ENCODE data around the gene ARL6IP4.

The ARL6IP4 gene

DNA sequence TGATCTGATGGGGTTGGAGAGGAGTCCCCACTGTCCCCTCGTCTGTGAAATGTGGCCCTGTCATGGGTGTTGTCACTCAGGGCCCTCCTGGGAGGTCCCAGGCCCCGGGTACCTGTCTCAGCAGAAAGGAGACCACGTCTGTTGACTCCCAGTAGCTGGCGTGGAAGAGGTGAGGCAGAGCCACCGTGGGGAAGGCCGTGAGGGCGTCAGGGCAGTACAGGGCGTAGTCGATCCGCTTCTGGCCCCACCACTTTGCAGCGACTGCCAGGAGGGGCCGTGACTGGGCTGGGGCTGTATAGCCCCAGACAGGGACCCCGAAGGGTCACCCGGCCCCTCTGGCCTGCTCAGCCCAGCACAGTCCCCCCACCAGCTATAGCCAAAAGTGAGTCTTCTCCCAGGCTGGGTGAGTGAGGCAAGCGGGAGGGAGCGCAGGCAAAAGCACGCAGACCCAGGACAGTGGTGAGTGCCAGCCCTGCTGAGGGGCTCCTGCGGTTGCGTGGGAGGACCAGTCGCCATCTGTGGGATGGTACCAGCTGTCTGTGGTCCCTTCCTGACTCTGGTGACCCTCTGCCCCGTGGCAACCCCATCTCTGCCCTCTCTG lies 8.2 kb downstream of the ARL6IP4 start:
- no peak for FAIRE-seq
- no peak for DNase-seq (ENCODE audit: extremely low spot score, insufficient read length, low read depth)

- DNase-seq (ENCODE audit: extremely low spot score, insufficient read length, low read depth) = no peak
- FAIRE-seq = no peak
Measured at GRCh38 chr12:122989225-122989839, 8.9 kb downstream of the ARL6IP4 start.

GRCh38 chr12:122989874-122990419 lies 9.5 kb downstream of the ARL6IP4 start:
- no peak for DNase-seq (ENCODE audit: extremely low spot score, insufficient read length, low read depth)
- no peak for FAIRE-seq

DNA sequence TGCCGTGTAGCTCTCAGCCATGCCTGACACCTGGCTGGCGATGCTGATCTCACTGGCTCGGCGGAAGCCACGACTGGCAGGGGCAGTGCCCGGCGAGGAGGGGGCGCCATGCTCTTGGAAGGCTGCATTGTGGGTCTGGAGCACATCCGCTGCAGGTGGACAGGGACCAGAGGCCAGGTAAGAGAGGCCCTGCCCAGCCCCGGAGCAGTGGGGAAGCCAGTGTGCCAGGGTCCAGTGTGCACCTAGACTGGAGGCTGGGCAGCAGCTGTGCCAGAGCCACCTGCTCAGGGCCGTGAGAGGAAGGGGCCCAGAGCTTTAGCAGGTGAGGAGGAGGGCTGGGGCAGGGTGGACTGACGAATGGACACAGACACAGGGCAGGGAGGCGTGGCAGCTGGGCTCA lies 10.1 kb downstream of the ARL6IP4 start:
- no peak for FAIRE-seq
- no peak for DNase-seq (ENCODE audit: extremely low spot score, insufficient read length, low read depth)

DNA sequence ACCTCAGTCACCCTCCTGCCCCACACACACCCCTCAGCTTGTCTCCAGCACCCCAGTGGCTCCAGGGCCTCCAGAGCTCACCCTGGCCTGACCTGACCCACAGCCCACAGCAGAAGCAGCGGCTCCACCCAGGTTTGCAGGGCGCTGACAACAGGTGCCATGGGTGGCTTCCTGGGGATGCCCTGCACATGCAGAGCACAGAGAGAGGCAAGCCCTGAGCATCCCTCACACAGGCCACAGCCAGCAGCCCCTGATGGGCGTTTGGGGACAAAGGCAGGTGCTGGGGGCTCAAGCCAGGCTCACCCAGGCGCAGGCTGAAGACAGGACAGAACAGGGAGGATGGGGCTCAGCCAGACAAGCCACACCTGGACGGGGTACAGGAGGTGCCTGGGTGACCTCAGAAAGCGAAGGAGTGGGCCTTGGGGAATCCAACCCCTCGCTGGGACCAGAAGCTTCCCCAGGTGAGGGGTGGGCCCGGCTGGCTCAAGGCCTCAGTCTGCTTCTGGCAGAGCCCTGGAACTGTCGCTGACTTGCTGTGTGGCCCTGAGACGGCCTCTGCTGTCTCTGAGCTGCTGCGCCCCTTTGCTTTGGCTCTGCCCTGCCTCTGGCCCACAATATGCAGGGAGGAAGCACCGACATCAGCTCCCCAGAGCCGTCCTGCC lies 10.6 kb downstream of the ARL6IP4 start:
- DNase-seq (ENCODE audit: extremely low spot score, insufficient read length, low read depth) = no peak
- FAIRE-seq = no peak

DNA sequence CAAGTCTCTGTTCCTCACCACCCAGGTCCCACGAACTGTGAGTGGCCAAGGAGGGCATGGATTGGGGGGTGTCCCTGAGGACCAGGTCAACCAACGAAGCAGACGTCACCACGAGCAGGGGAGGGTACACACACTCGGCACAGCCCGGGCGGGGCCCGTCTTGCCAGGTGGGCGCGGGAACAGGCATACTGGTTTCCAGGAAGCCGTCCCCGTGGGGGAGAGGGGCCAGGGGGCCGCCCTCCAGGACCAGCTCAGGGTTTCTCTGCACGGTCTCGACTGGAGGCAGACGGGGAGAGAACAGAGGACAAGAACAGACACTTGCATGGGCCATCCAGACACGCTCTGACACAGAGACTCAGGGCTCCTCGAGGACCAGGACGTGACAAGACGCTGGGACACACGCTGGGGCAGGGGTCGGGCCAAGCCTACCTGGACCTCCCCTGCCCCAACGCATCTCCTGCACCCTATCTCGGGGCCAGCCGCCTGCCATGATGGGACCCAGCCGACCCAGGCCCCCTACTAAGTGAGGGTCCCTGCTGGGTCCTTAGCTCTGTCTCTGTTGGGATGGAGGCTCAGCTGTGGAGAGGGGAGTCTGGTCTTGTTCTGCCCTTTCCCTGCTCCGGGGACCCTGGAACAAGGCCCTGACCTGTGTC lies 11.3 kb downstream of the ARL6IP4 start:
- FAIRE-seq = no peak
- no peak for DNase-seq (ENCODE audit: extremely low spot score, insufficient read length, low read depth)

GRCh38 chr12:122992386-122992785 lies 11.9 kb downstream of the ARL6IP4 start:
- DNase-seq (ENCODE audit: extremely low spot score, insufficient read length, low read depth) (no peak), FAIRE-seq (no peak)

GRCh38 chr12:122994140-122994675 lies 13.7 kb downstream of the ARL6IP4 start:
- DNase-seq (ENCODE audit: extremely low spot score, insufficient read length, low read depth) = no peak
- no peak for FAIRE-seq

DNA sequence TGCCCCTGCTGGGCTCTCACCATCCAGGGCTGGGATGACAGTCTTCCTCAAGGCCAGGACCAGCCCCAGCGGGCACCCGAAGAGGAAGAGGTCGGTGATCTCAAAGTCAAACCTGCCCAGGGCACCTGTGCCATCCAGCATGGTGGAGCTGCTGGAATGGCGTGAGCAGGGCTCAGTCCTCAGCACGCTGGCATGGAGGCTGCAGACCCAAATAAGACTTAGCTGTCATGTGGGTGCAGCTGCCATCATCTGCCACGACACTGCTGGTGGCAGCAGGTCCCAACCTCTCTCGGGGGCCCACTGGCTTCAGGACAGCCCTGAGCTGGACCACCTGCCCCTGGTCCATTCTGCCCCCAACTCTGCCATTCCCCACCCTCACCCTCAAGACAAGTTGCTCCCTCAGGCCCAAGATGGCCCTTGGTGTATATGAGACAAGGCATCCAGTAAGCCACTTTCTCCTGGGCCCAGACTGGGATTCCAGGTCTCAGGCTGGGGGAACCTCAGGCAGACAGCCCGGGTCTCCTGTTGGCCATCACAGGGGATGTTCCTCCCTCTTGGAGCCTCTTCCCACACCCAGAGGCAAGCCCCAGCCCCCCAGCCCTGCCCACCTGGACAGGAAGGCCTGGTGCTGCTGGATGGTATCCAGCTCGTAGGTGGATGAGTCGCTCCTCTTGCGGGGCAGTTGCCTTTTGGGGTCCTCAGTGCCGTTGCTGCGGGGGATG lies 14.5 kb downstream of the ARL6IP4 start:
- no peak for DNase-seq (ENCODE audit: extremely low spot score, insufficient read length, low read depth)
- FAIRE-seq = no peak

DNA sequence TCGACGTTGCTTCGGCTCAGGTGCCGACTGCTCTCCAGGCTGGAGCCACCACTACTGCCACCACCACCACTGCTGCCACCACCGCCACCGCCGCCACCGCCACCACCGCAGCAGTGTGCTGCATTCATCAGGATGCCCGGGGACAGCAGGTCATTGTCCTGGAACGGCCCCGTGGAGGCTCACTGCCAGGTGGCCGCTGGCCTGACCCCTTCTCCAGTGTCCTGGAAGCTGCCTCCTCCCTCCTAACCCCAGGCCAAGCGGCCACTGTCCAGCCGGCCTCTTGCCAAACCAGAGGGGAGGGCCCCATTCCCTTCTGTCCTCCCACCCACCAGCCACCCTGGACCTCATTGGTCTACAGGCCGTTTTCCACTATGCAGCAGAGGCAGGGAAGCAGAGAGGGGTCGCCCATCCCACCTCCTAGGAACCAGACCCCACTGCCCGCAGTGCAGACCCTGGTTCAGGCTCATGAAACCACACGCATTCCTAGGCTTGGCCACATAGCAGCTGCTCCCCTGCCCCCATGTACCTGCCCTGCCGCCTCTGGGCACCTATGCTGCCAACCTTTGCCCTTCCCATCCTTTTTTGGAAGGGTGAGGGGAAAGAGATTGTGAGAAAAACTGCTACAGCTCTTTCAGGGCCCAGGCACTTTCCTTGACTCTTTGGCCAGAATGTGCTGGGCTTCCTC lies 15.2 kb downstream of the ARL6IP4 start:
- FAIRE-seq (no peak), DNase-seq (ENCODE audit: extremely low spot score, insufficient read length, low read depth) (no peak)

GRCh38 chr12:122996188-122996601 lies 15.7 kb downstream of the ARL6IP4 start:
- DNase-seq (ENCODE audit: extremely low spot score, insufficient read length, low read depth) (no peak), FAIRE-seq (no peak)

DNA sequence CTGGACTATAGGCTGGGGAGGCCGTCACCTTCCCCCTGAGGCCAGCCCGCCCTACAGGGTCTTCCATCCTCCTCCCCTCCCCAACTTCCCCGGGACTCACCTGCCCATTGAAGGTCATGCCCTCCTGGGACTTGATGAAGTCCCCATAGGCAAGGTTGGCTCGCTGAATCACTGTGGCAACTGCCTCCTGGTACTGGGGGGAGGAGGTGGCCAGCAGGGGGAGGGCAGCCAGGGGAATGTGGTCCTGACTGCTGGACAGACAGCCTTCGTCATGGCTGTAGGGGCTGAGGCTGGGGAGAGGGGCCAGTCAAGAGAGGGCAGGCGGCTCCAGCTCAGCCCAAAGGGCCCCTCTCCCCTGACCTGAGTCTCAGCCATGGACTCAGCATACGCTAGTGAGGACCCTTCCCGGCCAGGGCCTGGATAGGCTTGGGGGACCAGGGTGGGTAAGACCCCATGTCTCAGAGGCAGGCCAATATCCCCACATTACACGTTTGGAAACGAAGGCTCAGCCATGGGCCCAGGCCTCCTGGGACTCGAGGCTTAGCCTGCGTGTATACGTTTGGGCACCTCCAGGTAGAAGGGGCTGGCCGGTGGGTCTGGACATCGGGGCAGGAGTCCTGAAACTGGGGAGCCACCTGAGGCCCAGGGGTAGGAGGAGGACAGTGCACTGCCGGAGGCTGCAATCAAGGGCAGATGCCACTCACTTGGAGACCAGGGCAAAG lies 16.3 kb downstream of the ARL6IP4 start:
- DNase-seq (ENCODE audit: extremely low spot score, insufficient read length, low read depth) (no peak), FAIRE-seq (no peak)

- DNase-seq (ENCODE audit: extremely low spot score, insufficient read length, low read depth) = no peak
- no peak for FAIRE-seq
Measured at GRCh38 chr12:122997343-122998250, 17.1 kb downstream of the ARL6IP4 start.

DNA sequence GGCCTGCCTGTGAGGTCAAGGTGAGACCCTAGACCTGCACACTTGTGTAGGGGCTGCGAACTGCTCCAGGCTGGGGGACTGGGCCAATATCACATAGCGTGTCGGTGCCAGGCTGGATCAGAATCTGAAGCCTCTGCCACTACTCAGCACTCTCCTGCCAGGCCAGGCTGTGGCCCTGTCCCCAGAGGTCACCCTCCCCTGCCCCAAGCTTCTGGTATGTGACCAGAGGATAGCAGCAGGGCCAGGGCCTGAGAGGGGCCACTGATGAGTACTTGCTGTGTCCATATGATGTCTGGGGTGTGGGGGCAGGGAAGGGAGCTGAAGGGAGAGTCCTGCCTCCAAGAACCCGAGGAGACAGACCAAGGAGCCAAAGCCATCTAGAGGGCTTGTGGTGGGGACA lies 17.8 kb downstream of the ARL6IP4 start:
- DNase-seq (ENCODE audit: extremely low spot score, insufficient read length, low read depth) (no peak), FAIRE-seq (no peak)

- DNase-seq (ENCODE audit: extremely low spot score, insufficient read length, low read depth) = no peak
- no peak for FAIRE-seq
Measured at GRCh38 chr12:122999196-122999946, 18.9 kb downstream of the ARL6IP4 start.

DNA sequence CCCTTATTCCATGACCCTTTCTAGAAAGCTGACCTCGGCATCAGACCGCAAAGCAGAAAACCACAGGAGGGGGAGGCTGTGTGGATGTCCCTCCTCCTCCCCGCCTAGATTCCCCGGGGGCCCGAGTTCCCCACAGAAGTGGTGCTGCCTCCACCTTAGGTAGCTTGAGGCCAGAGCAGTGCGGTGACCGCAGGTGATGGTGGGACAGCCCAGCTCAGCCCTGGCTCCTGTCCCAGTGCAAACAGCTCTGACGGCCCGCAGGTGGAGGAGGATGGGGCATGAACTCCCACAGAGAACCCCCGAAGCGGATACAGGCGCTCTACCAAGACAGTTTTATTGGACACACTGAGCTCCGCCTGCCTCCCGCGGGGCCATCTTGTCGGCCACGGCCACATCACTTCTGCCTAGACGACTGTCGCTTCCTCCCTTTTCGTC lies 19.5 kb downstream of the ARL6IP4 start:
- DNase-seq (ENCODE audit: extremely low spot score, insufficient read length, low read depth) = no peak
- FAIRE-seq = no peak

DNA sequence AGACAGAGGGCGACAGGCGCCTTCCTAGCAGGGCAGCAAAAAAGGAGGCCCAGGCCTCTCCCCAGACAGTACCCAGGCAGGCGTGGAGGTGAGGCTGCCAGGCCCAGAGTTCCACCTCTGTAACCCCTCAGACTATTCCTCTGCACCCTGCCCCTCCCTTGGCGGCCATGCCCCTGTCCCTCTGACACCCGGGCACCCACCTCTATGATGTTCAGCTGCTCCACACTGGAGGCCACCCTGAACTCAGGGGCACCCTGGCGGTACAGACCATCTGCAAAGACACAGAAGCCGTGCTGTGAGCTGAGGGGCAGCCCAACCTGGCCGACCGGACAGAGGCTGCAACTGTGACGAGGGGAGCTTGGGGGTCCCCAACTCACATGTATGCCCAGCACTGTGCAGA lies 20.1 kb downstream of the ARL6IP4 start:
- FAIRE-seq = no peak

More for the DNA sequence above, 20.1 kb downstream of the ARL6IP4 start:
- DNase-seq (ENCODE audit: extremely low spot score, insufficient read length, low read depth) = no peak

Measured in GM18507 (cell line).